IMR-90 (cell line): ENCODE measurements around the gene PHF14. TPM values are rescaled to one million over a fixed set of nuclear protein-coding genes. Genes with fewer than 3 reads are reported as not detected.

Experiments used
- ATAC-seq: fragments of 200-7000 bp; cut with Tn5 transposase; 2 replicates; pipeline ENCODE4 v1.9.1; 2020; ENCODE audit warnings: low read depth, mild to moderate bottlenecking, moderate library complexity
- BruUV-seq: library from RNA; stranded (reverse); fragments of 400-500 nt; replicated peaks from 2 replicates; lab custom pipeline; 2021; lab: Mats Ljungman, UMichigan
- CTCF ChIA-PET: fragments of 300-600 bp; formaldehyde crosslinking; extraction: SDS; loops from one replicate; lab custom pipeline; 2021; ENCODE audit warnings: antibody characterized with exemption; lab: Yijun Ruan, JAX
- POLR2A ChIA-PET: fragments of 300-600 bp; sonication (Branson Sonifier 250); formaldehyde crosslinking; loops from one replicate; lab custom pipeline; 2022; ENCODE audit warnings: antibody characterized with exemption; ENCODE audit not compliant: unreplicated experiment; lab: Charles Lee
- DNase-seq: peaks from one replicate; pipeline ENCODE4 v3.0.0; 2013
- H2AFZ ChIP-seq: replicated peaks from 2 replicates; pipeline ENCODE3; 2013; ENCODE audit warnings: low read length, mild to moderate bottlenecking; ENCODE audit not compliant: poor library complexity
- H2AK5ac ChIP-seq: 2 replicates; pipeline ENCODE4 v1.6.1; 2013; ENCODE audit warnings: low read depth, low read length, inconsistent platforms
- H2AK9ac ChIP-seq: replicated peaks from 2 replicates; pipeline ENCODE3; 2013; ENCODE audit warnings: mild to moderate bottlenecking, low read depth, low read length, moderate library complexity; ENCODE audit not compliant: poor library complexity
- H2BK120ac ChIP-seq: 2 replicates; pipeline ENCODE4 v1.6.1; 2013; ENCODE audit warnings: low read depth, low read length, inconsistent platforms
- H2BK15ac ChIP-seq: 3 replicates; pipeline ENCODE4 v1.6.1; 2013; ENCODE audit warnings: low read depth, low read length, inconsistent platforms
- H2BK20ac ChIP-seq: 2 replicates; pipeline ENCODE4 v1.6.1; 2013; ENCODE audit warnings: low read depth, mild to moderate bottlenecking, inconsistent platforms, low read length, moderate library complexity
- H2BK5ac ChIP-seq: 2 replicates; pipeline ENCODE4 v1.6.1; 2013; ENCODE audit warnings: mild to moderate bottlenecking, low read depth, low read length, inconsistent platforms; ENCODE audit not compliant: poor library complexity, severe bottlenecking
- H3K14ac ChIP-seq: replicated peaks from 2 replicates; pipeline ENCODE4 v1.6.1; 2013; ENCODE audit warnings: low read depth, low read length, inconsistent platforms
- H3K18ac ChIP-seq: 2 replicates; pipeline ENCODE4 v1.6.1; 2013; ENCODE audit warnings: low read depth, low read length, control low read depth
- H3K23ac ChIP-seq: 2 replicates; pipeline ENCODE4 v1.6.1; 2013; ENCODE audit warnings: low read depth, low read length, inconsistent platforms
- H3K27ac ChIP-seq: 2 replicates; pipeline ENCODE4 v1.5.1; 2013; ENCODE audit warnings: mild to moderate bottlenecking, control low read depth, low read length; ENCODE audit not compliant: insufficient read depth
- H3K27me3 ChIP-seq: 2 replicates; pipeline ENCODE4 v1.6.1; 2013; ENCODE audit warnings: low read length; ENCODE audit not compliant: control insufficient read depth, insufficient read depth
- H3K36me3 ChIP-seq: 2 replicates; pipeline ENCODE4 v1.6.1; 2013; ENCODE audit warnings: low read length, mixed read lengths; ENCODE audit not compliant: control insufficient read depth, insufficient read depth
- H3K4ac ChIP-seq: 2 replicates; pipeline ENCODE4 v1.6.1; 2013; ENCODE audit warnings: low read depth, low read length, inconsistent platforms
- H3K4me1 ChIP-seq: 2 replicates; pipeline ENCODE4 v1.6.1; 2013; ENCODE audit warnings: low read length, mixed read lengths; ENCODE audit not compliant: control insufficient read depth, insufficient read depth
- H3K4me2 ChIP-seq: 2 replicates; pipeline ENCODE4 v1.6.1; 2013; ENCODE audit warnings: low read depth, mild to moderate bottlenecking, control low read depth, low read length, moderate library complexity
- H3K4me3 ChIP-seq: 2 replicates; pipeline ENCODE4 v1.5.1; 2013; ENCODE audit warnings: low read depth, mild to moderate bottlenecking, control low read depth, low read length, moderate library complexity; ENCODE audit not compliant: insufficient read depth
- H3K56ac ChIP-seq: 2 replicates; pipeline ENCODE4 v1.6.1; 2013; ENCODE audit warnings: low read length, inconsistent platforms; ENCODE audit not compliant: insufficient read depth; ENCODE audit errors: extremely low read depth
- H3K79me1 ChIP-seq, 2 experiments: 2 replicates each; pipeline ENCODE4 v1.6.1; 2013; ENCODE audit warnings: low read length in 2 of 2, inconsistent platforms in 1 of 2, low read depth in 1 of 2
- H3K9ac ChIP-seq: 2 replicates; pipeline ENCODE4 v1.6.1; 2013; ENCODE audit warnings: low read depth, low read length, control low read depth
- H3K9me1 ChIP-seq: 2 replicates; pipeline ENCODE4 v1.6.1; 2013; ENCODE audit warnings: low read length, inconsistent platforms; ENCODE audit not compliant: insufficient read depth
- H3K9me3 ChIP-seq: 2 replicates; pipeline ENCODE4 v1.6.1; 2013; ENCODE audit warnings: low read length; ENCODE audit not compliant: control insufficient read depth, insufficient read depth
- H4K20me1 ChIP-seq: 2 replicates; pipeline ENCODE4 v1.6.1; 2013; ENCODE audit warnings: low read length, inconsistent platforms; ENCODE audit not compliant: insufficient read depth
- H4K5ac ChIP-seq: 2 replicates; pipeline ENCODE4 v1.6.1; 2013; ENCODE audit warnings: mild to moderate bottlenecking, low read depth, low read length, control low read depth
- H4K8ac ChIP-seq, 2 experiments: 2 replicates each; pipeline ENCODE4 v1.6.1; 2013; ENCODE audit warnings: low read depth in 2 of 2, low read length in 2 of 2, control low read depth in 1 of 2, inconsistent platforms in 1 of 2
- H4K91ac ChIP-seq: 2 replicates; pipeline ENCODE4 v1.6.1; 2013; ENCODE audit warnings: low read depth, low read length, inconsistent platforms; ENCODE audit not compliant: insufficient read depth
- BHLHE40 ChIP-seq: fragments of 150-350 bp; IDR thresholded peaks from 2 replicates; pipeline ENCODE4 v1.6.1; 2016; ENCODE audit warnings: mild to moderate bottlenecking, low read depth, low read length
- CTCF ChIP-seq: conservative IDR thresholded peaks from 2 replicates; pipeline ENCODE4 v1.5.1; 2012; ENCODE audit warnings: mild to moderate bottlenecking, low read depth, low read length, improper control_type of control experiment
- ELK1 ChIP-seq: fragments of 150-350 bp; IDR thresholded peaks from 2 replicates; pipeline ENCODE4 v1.6.1; 2016; ENCODE audit warnings: low read depth, mild to moderate bottlenecking, low read length, moderate library complexity, borderline replicate concordance
- MAFK ChIP-seq: IDR thresholded peaks from 2 replicates; pipeline ENCODE4 v1.6.1; 2012; ENCODE audit warnings: low read depth, low read length, improper control_type of control experiment
- MAZ ChIP-seq: IDR thresholded peaks from 2 replicates; pipeline ENCODE4 v1.6.1; 2012; ENCODE audit warnings: low read depth, mild to moderate bottlenecking, low read length, improper control_type of control experiment, moderate library complexity, borderline replicate concordance
- RFX5 ChIP-seq: IDR thresholded peaks from 2 replicates; pipeline ENCODE4 v1.8.0; 2012; ENCODE audit warnings: low read depth, mild to moderate bottlenecking, low read length, moderate library complexity
- SMC3 ChIP-seq: fragments of 150-350 bp; IDR thresholded peaks from 2 replicates; pipeline ENCODE4 v1.6.1; 2016; ENCODE audit warnings: low read depth, mild to moderate bottlenecking, antibody characterized with exemption, low read length, moderate library complexity
- USF2 ChIP-seq: fragments of 150-350 bp; IDR thresholded peaks from 2 replicates; pipeline ENCODE4 v1.6.1; 2017; ENCODE audit warnings: mild to moderate bottlenecking, antibody characterized with exemption, low read length, low read depth
- WGBS, 2 experiments: methylation state at CpG; one replicate each; pipeline versions ENCODE4 v1.1.5 to v1.1.7; 2013; ENCODE audit warnings: missing lambda C conversion rate in 2 of 2; ENCODE audit not compliant: insufficient read length in 1 of 2; ENCODE audit errors: extremely low coverage in 2 of 2; 5-methylcytosine and 5-hydroxymethylcytosine counted together
- dilution Hi-C: fragments of 300-500 bp; cut with HindIII; formaldehyde crosslinking; loops from one replicate; pipeline ENCODE4 v1.14.3; 2018; ENCODE audit warnings: low sequenced_read_pairs; ENCODE audit not compliant: unreplicated experiment
- in situ Hi-C: fragments of 300-500 bp; cut with MboI; formaldehyde crosslinking; loops from 3 replicates; pipeline ENCODE4 v1.14.3; 2019; ENCODE audit warnings: low sequenced_read_pairs, inconsistent platforms, mixed read lengths
- intact Hi-C: fragments of 100-400 bp; cut with micrococcal nuclease; formaldehyde crosslinking; loops from 2 replicates; pipeline ENCODE4 v1.10.0; 2022
- polyA plus RNA-seq, 3 experiments: library from polyadenylated mRNA; depleted of rRNA; stranded (reverse); fragments of >200 nt; gene quantifications; 2 replicates each; pipeline ENCODE4 v1.2.3, GENCODE V29; 2012; ENCODE audit warnings: low replicate concordance in 1 of 3
- total RNA-seq: library from RNA; depleted of rRNA; stranded (reverse); fragments of >200 nt; gene quantifications from 2 replicates; pipeline ENCODE4 v1.2.3, GENCODE V29; 2012

The PHF14 gene
- total and polyA plus RNA-seq, 2 of the 4 experiments (the other 2 are of a cell fraction) = 8.7 to 17.2 TPM

GRCh38 chr7:11206177-11206899 lies 232.7 kb downstream of the PHF14 start:
- ChIA-PET CTCF (no interaction called here), POLR2A (no interaction called here)
- DNase-seq (no peak), ATAC-seq (no peak)
- H3K4me1 ChIP-seq = no peaks in the 10 kb centered on the region
- H4K5ac ChIP-seq = no peak overlapping the region
- no peak overlapping the region for H2BK20ac ChIP-seq
- H3K9ac ChIP-seq = no peak overlapping the region
- no peak overlapping the region for H3K4me2 ChIP-seq
- H2AK9ac ChIP-seq = no peak overlapping the region
- no peak overlapping the region for H3K56ac ChIP-seq
- no CpG with 5 or more reads among the region's 4 CpGs for WGBS, 2 experiments
- no peak overlapping the region for H2BK5ac ChIP-seq
- BruUV-seq = no TSS peak
- no peak overlapping the region for H3K27ac ChIP-seq
- intact Hi-C loops = no loop called here
- dilution Hi-C loops = no loop called here
- no peaks in the 10 kb centered on the region for H3K9me3 ChIP-seq
- H3K4ac ChIP-seq = no peak overlapping the region
- H3K79me1 ChIP-seq = no peaks in the 10 kb centered on the region
- no peak overlapping the region for H3K4me3 ChIP-seq
- H3K36me3 ChIP-seq = no peaks in the 10 kb centered on the region
- no peak overlapping the region for H2BK15ac ChIP-seq
- H4K91ac ChIP-seq = no peak overlapping the region
- no peaks in the 10 kb centered on the region; the same call in 1 of the 2 replicates for H3K27me3 ChIP-seq
- H3K18ac ChIP-seq = no peak overlapping the region
- H2AK5ac ChIP-seq = no peak overlapping the region
- H3K9me1 ChIP-seq = no peaks in the 10 kb centered on the region
- no peak overlapping the region for H4K8ac ChIP-seq
- no peak overlapping the region for H3K23ac ChIP-seq
- no peaks in the 10 kb centered on the region for H4K20me1 ChIP-seq
- no peak overlapping the region for H2AFZ ChIP-seq
- no peak for TF ChIP-seq MAFK
- TF ChIP-seq SMC3 = no peak
- no peak for TF ChIP-seq MAZ
- no peak for TF ChIP-seq RFX5
- no peak for TF ChIP-seq BHLHE40
- TF ChIP-seq USF2 = no peak
- TF ChIP-seq CTCF = no peak
- no peak for TF ChIP-seq ELK1
- in situ Hi-C loops = no loop called here
- no peak overlapping the region for H3K14ac ChIP-seq
- H2BK120ac ChIP-seq = no peak overlapping the region
